H1 (cell line): ENCODE data around the gene RRP9. TPM values are rescaled to one million over a fixed set of nuclear protein-coding genes. Genes with fewer than 3 reads are reported as not detected.

Source experiments
- CTCF ChIA-PET: fragments of 300-600 bp; sonication (Branson Sonifier 250); formaldehyde crosslinking; loops from one replicate; lab custom pipeline; 2021; ENCODE audit not compliant: partially characterized antibody; lab: Charles Lee
- POLR2A ChIA-PET: fragments of 300-600 bp; sonication (Branson Sonifier 250); formaldehyde crosslinking; loops from one replicate; lab custom pipeline; 2021; ENCODE audit warnings: inconsistent platforms; ENCODE audit not compliant: partially characterized antibody; lab: Charles Lee
- DNase-seq, 2 experiments: peaks; one replicate each; pipeline versions ENCODE4 v3.0.0 to v3.0.0-alpha.2; 2010 to 2022; ENCODE audit warnings: low spot score in 2 of 2, low read depth in 1 of 2, mixed read lengths in 1 of 2
- FAIRE-seq: peaks from 2 replicates; lab custom pipeline; 2011; peaks lifted over from hg19 to GRCh38; lab: Jason Lieb, UNC
- H2AFZ ChIP-seq: 2 replicates; pipeline ENCODE4 v1.8.1; 2012; ENCODE audit warnings: low read length, inconsistent platforms
- H2AK5ac ChIP-seq: 2 replicates; pipeline ENCODE4 v1.6.1; 2013; ENCODE audit warnings: low read depth, low read length
- H2BK120ac ChIP-seq: replicated peaks from 2 replicates; pipeline ENCODE3; 2013; ENCODE audit warnings: low read depth, low read length, inconsistent platforms
- H2BK12ac ChIP-seq: 2 replicates; pipeline ENCODE4 v1.6.1; 2013; ENCODE audit warnings: low read depth, low read length
- H2BK15ac ChIP-seq: 2 replicates; pipeline ENCODE4 v1.6.1; 2013; ENCODE audit warnings: low read length
- H2BK20ac ChIP-seq: 2 replicates; pipeline ENCODE4 v1.6.1; 2013; ENCODE audit warnings: low read length
- H2BK5ac ChIP-seq: 2 replicates; pipeline ENCODE4 v1.6.1; 2013; ENCODE audit warnings: low read depth, low read length
- H3K14ac ChIP-seq: 2 replicates; pipeline ENCODE4 v1.6.1; 2013; ENCODE audit warnings: inconsistent platforms; ENCODE audit not compliant: insufficient read length
- H3K18ac ChIP-seq: 2 replicates; pipeline ENCODE4 v1.6.1; 2013; ENCODE audit warnings: low read length; ENCODE audit errors: extremely low read depth
- H3K23ac ChIP-seq: 2 replicates; pipeline ENCODE4 v1.6.1; 2013; ENCODE audit warnings: inconsistent platforms; ENCODE audit not compliant: insufficient read length
- H3K23me2 ChIP-seq: 2 replicates; pipeline ENCODE4 v1.6.1; 2013; ENCODE audit warnings: low read depth, low read length
- H3K27ac ChIP-seq: 2 replicates; pipeline ENCODE4 v1.6.1; 2011; ENCODE audit warnings: low read depth, low read length, inconsistent platforms
- H3K27me3 ChIP-seq, 4 experiments: replicated peaks in 1 of 4; 1 replicate in 1 of 4; 2 replicates in 3 of 4; pipeline versions ENCODE4 v1.6.1 to v1.8.1; 2011 to 2013; ENCODE audit warnings: low read length in 3 of 4, mild to moderate bottlenecking in 3 of 4, inconsistent platforms in 2 of 4, mixed read lengths in 2 of 4, moderate library complexity in 1 of 4; ENCODE audit not compliant: control insufficient read depth in 3 of 4, insufficient read depth in 3 of 4; ENCODE audit errors: extremely low read depth in 1 of 4
- H3K36me3 ChIP-seq, 4 experiments: 2 replicates each; pipeline versions ENCODE4 v1.6.1 to v1.8.1; 2011 to 2013; ENCODE audit warnings: mild to moderate bottlenecking in 4 of 4, low read length in 3 of 4, moderate library complexity in 2 of 4, control low read depth in 1 of 4, inconsistent platforms in 1 of 4; ENCODE audit not compliant: insufficient read depth in 4 of 4, control insufficient read depth in 2 of 4
- H3K4ac ChIP-seq: replicated peaks from 2 replicates; pipeline ENCODE3; 2013; ENCODE audit warnings: low read length, low read depth, mixed read lengths, inconsistent platforms; ENCODE audit not compliant: insufficient read length
- H3K4me1 ChIP-seq, 4 experiments: replicated peaks in 1 of 4; 1 replicate in 1 of 4; 2 replicates in 3 of 4; pipeline versions ENCODE4 v1.6.1 to v1.8.1; 2011 to 2013; ENCODE audit warnings: low read length in 3 of 4, inconsistent platforms in 2 of 4, mixed read lengths in 1 of 4; ENCODE audit not compliant: insufficient read depth in 4 of 4, control insufficient read depth in 3 of 4
- H3K4me2 ChIP-seq, 2 experiments: 2 replicates each; pipeline versions ENCODE4 v1.6.1 to v1.8.1; 2011 to 2013; ENCODE audit warnings: low read depth in 2 of 2, low read length in 2 of 2, control low read depth in 1 of 2, inconsistent platforms in 1 of 2, mild to moderate bottlenecking in 1 of 2; ENCODE audit not compliant: insufficient read depth in 1 of 2
- H3K4me3 ChIP-seq, 4 experiments: fragments of 200-600, 300-600 bp in 1 of 4; sonication (generic), shearing (Covaris generic), sonication (Bioruptor Twin) in 1 of 4; 2 replicates each; pipeline versions ENCODE4 v1.5.1 to v1.8.1; 2011 to 2016; ENCODE audit warnings: low read length in 4 of 4, low read depth in 3 of 4, control low read depth in 2 of 4, inconsistent platforms in 2 of 4, mild to moderate bottlenecking in 2 of 4, mixed read lengths in 1 of 4, moderate library complexity in 1 of 4; ENCODE audit not compliant: insufficient read depth in 2 of 4; ENCODE audit errors: extremely low read depth in 1 of 4
- H3K56ac ChIP-seq: replicated peaks from 2 replicates; pipeline ENCODE3; 2013; ENCODE audit warnings: low read depth, mild to moderate bottlenecking, mixed read lengths, low read length, inconsistent platforms; ENCODE audit not compliant: insufficient read length
- H3K79me1 ChIP-seq: 2 replicates; pipeline ENCODE4 v1.6.1; 2013; ENCODE audit warnings: low read depth, low read length, control low read depth
- H3K79me2 ChIP-seq, 2 experiments: 2 replicates each; pipeline versions ENCODE4 v1.6.1 to v1.8.1; 2012 to 2013; ENCODE audit warnings: low read length in 2 of 2, mild to moderate bottlenecking in 2 of 2, inconsistent platforms in 1 of 2; ENCODE audit not compliant: insufficient read depth in 2 of 2, control insufficient read depth in 1 of 2
- H3K9ac ChIP-seq, 4 experiments: replicated peaks in 1 of 4; 1 replicate in 1 of 4; 2 replicates in 3 of 4; pipeline versions ENCODE4 v1.6.1 to v1.8.1; 2011 to 2013; ENCODE audit warnings: low read depth in 3 of 4, low read length in 3 of 4, control low read depth in 2 of 4, mild to moderate bottlenecking in 2 of 4, moderate library complexity in 2 of 4, inconsistent platforms in 1 of 4; ENCODE audit errors: extremely low read depth in 1 of 4
- H3K9me3 ChIP-seq, 2 experiments: 2 replicates each; pipeline versions ENCODE4 v1.6.1 to v1.8.1; 2012 to 2013; ENCODE audit warnings: mild to moderate bottlenecking in 2 of 2, moderate library complexity in 2 of 2, control low read depth in 1 of 2, inconsistent platforms in 1 of 2, low read depth in 1 of 2, low read length in 1 of 2, mixed read lengths in 1 of 2; ENCODE audit not compliant: insufficient read depth in 2 of 2
- H4K20me1 ChIP-seq, 2 experiments: replicated peaks in 1 of 2; 2 replicates each; pipeline versions ENCODE3 to v1.8.1; 2011 to 2013; ENCODE audit warnings: inconsistent platforms in 2 of 2, low read length in 2 of 2, mild to moderate bottlenecking in 1 of 2; ENCODE audit not compliant: insufficient read depth in 2 of 2, control insufficient read depth in 1 of 2
- H4K5ac ChIP-seq: 2 replicates; pipeline ENCODE4 v1.6.1; 2013; ENCODE audit warnings: low read length, low read depth, mixed read lengths, inconsistent platforms; ENCODE audit not compliant: insufficient read length
- H4K8ac ChIP-seq: 2 replicates; pipeline ENCODE4 v1.8.0; 2013; ENCODE audit warnings: mild to moderate bottlenecking, moderate library complexity, low read length, inconsistent platforms; ENCODE audit not compliant: insufficient read depth; ENCODE audit errors: extremely low read depth
- H4K91ac ChIP-seq: replicated peaks from 2 replicates; pipeline ENCODE3; 2013; ENCODE audit warnings: low read length, mixed read lengths, inconsistent platforms; ENCODE audit not compliant: insufficient read length
- ASH2L ChIP-seq: fragments of 200-600, 300-600 bp; sonication (generic); IDR thresholded peaks from one replicate; pipeline ENCODE4 v1.7.1; 2017; ENCODE audit warnings: low read length
- BRCA1 ChIP-seq: IDR thresholded peaks from 2 replicates; pipeline ENCODE4 v1.6.1; 2012; ENCODE audit warnings: low read depth, low read length, improper control_type of control experiment
- CHD1 ChIP-seq: IDR thresholded peaks from 2 replicates; pipeline ENCODE4 v1.6.1; 2012; ENCODE audit warnings: low read depth, low read length, improper control_type of control experiment
- EP300 ChIP-seq, 2 experiments: IDR thresholded peaks; 1 replicate in 1 of 2; 2 replicates in 1 of 2; pipeline ENCODE4 v1.6.1; 2011 to 2012; ENCODE audit warnings: low read depth in 2 of 2, low read length in 2 of 2, mild to moderate bottlenecking in 2 of 2, borderline replicate concordance in 1 of 2, inconsistent platforms in 1 of 2, moderate library complexity in 1 of 2
- JUND ChIP-seq: IDR thresholded peaks from 2 replicates; pipeline ENCODE4 v1.6.1; 2011; ENCODE audit warnings: mild to moderate bottlenecking, improper control_type of control experiment, low read length
- KDM1A ChIP-seq: fragments of 200-600, 300-600 bp; sonication (generic); IDR thresholded peaks from 2 replicates; pipeline ENCODE4 v1.7.1; 2016; ENCODE audit warnings: mild to moderate bottlenecking, low read length, borderline replicate concordance
- RXRA ChIP-seq: IDR thresholded peaks from 2 replicates; pipeline ENCODE4 v1.6.1; 2011; ENCODE audit warnings: low read depth, mild to moderate bottlenecking, low read length, moderate library complexity; ENCODE audit not compliant: insufficient read depth
- SP1 ChIP-seq: IDR thresholded peaks from 2 replicates; pipeline ENCODE4 v1.6.1; 2011; ENCODE audit warnings: low read depth, low read length
- SRF ChIP-seq: IDR thresholded peaks from 2 replicates; pipeline ENCODE4 v1.6.1; 2011; ENCODE audit warnings: mild to moderate bottlenecking, low read depth, low read length, moderate library complexity
- WGBS, 2 experiments: shearing (Covaris generic) in 1 of 2; methylation state at CpG; one replicate each; pipeline versions ENCODE4 v1.1.6 to v1.1.7; 2013 to 2015; ENCODE audit warnings: low lambda C conversion rate in 2 of 2, mixed read lengths in 2 of 2, inconsistent platforms in 1 of 2, low coverage in 1 of 2, missing lambda C conversion rate in 1 of 2; ENCODE audit not compliant: insufficient replicate concordance in 2 of 2, insufficient coverage in 1 of 2, insufficient read length in 1 of 2; ENCODE audit errors: extremely low coverage in 1 of 2, missing lambda C conversion rate in 1 of 2; 5-methylcytosine and 5-hydroxymethylcytosine counted together
- polyA plus RNA-seq, 7 experiments: library from polyadenylated mRNA; depleted of rRNA in 3 of 7; stranded (reverse) in 5 of 7; unstranded in 2 of 7; fragments of >200 nt in 5 of 7; fragments of 200-250 nt in 2 of 7; gene quantifications; 1 replicate in 5 of 7; 2 replicates in 1 of 7; 4 replicates in 1 of 7; pipeline versions ENCODE4 v1.2.1 to v1.2.3, GENCODE V29; 2011 to 2013; ENCODE audit warnings: missing spikeins in 2 of 7, mixed read lengths in 2 of 7
- total RNA-seq: library from RNA; stranded (reverse); fragmentation: NEBNext Ultra II Directional; extraction: Animal tissue kit (Norgen Biotek cat#: 25700); gene quantifications from 2 replicates; pipeline ENCODE4 v1.2.1, GENCODE V29; 2021
- TF ChIP-seq, protein P1 (sequence below): IDR thresholded peaks from 2 replicates; pipeline ENCODE4 v1.6.1; 2012; ENCODE audit warnings: low read length, inconsistent platforms

Gene RRP9
- total and polyA plus RNA-seq, 2 of the 8 experiments (the other 6 are each of a cell fraction or from before 2014, with no cell fraction given), result 55.6 to 68.9 TPM

DNA sequence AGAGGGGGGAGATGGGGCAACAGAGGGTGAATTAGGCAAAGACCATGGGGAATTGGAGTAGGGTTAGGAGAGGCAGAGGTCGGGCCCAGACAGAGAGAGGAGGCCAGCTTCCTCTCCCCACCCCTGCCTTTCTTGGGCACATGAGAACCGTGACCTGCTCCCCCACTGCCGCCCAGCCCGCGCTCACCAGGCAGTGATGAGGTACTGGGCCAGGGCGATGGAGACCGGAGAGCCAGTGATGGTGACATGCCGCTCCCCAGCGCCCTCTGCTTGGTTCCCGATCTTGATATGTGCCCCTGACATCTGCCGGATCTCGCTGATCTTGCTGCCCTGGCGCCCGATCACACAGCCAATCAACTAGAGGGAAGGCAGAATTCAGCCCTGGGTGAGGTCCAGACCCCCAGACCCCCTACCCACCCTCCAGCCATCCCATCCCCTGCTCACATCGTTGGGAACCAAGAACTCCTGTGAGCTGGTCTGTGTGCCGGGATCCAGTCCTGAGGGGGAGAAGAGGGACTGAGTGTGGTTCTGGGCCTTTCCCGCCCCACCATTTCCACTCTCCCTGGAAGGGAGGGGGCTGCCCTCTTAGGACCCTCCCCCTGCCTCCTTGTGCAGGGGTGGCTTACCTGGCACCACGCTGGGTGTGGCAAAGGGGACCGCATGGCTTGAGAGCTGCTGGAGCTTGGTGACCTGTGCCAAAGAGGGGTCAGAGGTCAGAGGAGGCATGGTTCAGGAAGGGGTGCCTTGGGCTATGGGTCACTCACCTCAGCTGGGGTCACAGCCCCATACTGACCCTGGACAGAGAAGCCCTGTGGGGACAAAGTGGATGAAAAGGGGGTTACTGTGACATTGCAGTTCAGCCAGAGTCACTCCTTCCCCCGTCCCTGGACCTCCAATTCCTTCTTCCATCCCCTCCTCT is 17.2 kb upstream of the RRP9 start:
- no peak overlapping the region for H2BK15ac ChIP-seq
- H2AFZ ChIP-seq, result no peak overlapping the region
- H3K56ac ChIP-seq, result no peak overlapping the region
- H3K4me1 ChIP-seq, result peaks cover 0 to 18% (median 9%) of the 10 kb centered on the region in 4 experiments; a peak in 6 of 7 replicates
- POLR2A ChIA-PET, result interaction anchor here (0.6 to 29.3 kb wide), 3 partner anchors 10 to 1099 kb away, joined by 3 to 923 read pairs (median 61); partner anchors contain the start of genes ABHD14A, ABHD14B, ACY1 and PCBP4
- H3K4me2 ChIP-seq, result no peak overlapping the region
- H2AK5ac ChIP-seq, result no peak overlapping the region
- WGBS, 2 experiments, result 87% methylated on average over 19 of the region's 20 CpGs; no CpG with 5 or more reads in 1 of the 2 experiments
- no peak overlapping the region for H3K23ac ChIP-seq
- no peak overlapping the region for H3K4ac ChIP-seq
- H3K27ac ChIP-seq, result no peak overlapping the region
- no peak overlapping the region for H2BK120ac ChIP-seq
- H2BK5ac ChIP-seq, result no peak overlapping the region
- no peak overlapping the region for H2BK12ac ChIP-seq
- H4K91ac ChIP-seq, result no peak overlapping the region
- H3K9ac ChIP-seq, result 0 out of 7 replicates have a peak overlapping the region, but pooled peaks of 1 of the 4 experiments have one; percentile 9
- H3K27me3 ChIP-seq, result peaks cover 15 to 37% (median 26%) of the 10 kb centered on the region in 4 experiments
- H4K20me1 ChIP-seq, result peaks cover 0 to 5% of the 10 kb centered on the region in 2 experiments
- H3K79me1 ChIP-seq, result no peaks in the 10 kb centered on the region
- H3K9me3 ChIP-seq, result no peaks in the 10 kb centered on the region
- H3K79me2 ChIP-seq, result no peaks in the 10 kb centered on the region
- no peak overlapping the region for H3K18ac ChIP-seq
- CTCF ChIA-PET, result interaction anchor here (0.6 to 6.2 kb wide), 8 partner anchors 8 to 42 kb away, joined by 3 to 64 read pairs (median 6); partner anchors contain the start of genes ABHD14A, ABHD14B, ACY1 and PARP3
- DNase-seq, result no peak
- no peak overlapping the region for H4K5ac ChIP-seq
- FAIRE-seq, result no peak
- no peak overlapping the region for H2BK20ac ChIP-seq
- no peak overlapping the region for H3K14ac ChIP-seq
- H3K36me3 ChIP-seq, result no peaks in the 10 kb centered on the region
- H3K4me3 ChIP-seq, result no peak overlapping the region
- no peak overlapping the region for H4K8ac ChIP-seq
- H3K23me2 ChIP-seq, result peaks cover 8% of the 10 kb centered on the region; the same call in 1 of the 2 replicates
- no peak for TF ChIP-seq JUND
- TF ChIP-seq BRCA1, result no peak
- no peak for TF ChIP-seq EP300 (IDR thresholded peaks at IDR 0.05; ENCODE audit: borderline replicate concordance in 1 of 2, low read depth in 2 of 2, low read length in 2 of 2)
- no peak for TF ChIP-seq KDM1A
- TF ChIP-seq, protein P1, sequence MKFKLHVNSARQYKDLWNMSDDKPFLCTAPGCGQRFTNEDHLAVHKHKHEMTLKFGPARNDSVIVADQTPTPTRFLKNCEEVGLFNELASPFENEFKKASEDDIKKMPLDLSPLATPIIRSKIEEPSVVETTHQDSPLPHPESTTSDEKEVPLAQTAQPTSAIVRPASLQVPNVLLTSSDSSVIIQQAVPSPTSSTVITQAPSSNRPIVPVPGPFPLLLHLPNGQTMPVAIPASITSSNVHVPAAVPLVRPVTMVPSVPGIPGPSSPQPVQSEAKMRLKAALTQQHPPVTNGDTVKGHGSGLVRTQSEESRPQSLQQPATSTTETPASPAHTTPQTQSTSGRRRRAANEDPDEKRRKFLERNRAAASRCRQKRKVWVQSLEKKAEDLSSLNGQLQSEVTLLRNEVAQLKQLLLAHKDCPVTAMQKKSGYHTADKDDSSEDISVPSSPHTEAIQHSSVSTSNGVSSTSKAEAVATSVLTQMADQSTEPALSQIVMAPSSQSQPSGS, result no peak
- no peak for TF ChIP-seq SRF
- TF ChIP-seq CHD1, result no peak
- no peak for TF ChIP-seq ASH2L
- no peak for TF ChIP-seq RXRA
- TF ChIP-seq SP1, result no peak
